ENCODE measurements around the gene COASY. TPM values are rescaled to one million over a fixed set of nuclear protein-coding genes. Genes with fewer than 3 reads are reported as not detected.

The COASY gene
- total RNA-seq, 2 experiments from 2014 or later: 37.8 to 40.7 TPM

DNA sequence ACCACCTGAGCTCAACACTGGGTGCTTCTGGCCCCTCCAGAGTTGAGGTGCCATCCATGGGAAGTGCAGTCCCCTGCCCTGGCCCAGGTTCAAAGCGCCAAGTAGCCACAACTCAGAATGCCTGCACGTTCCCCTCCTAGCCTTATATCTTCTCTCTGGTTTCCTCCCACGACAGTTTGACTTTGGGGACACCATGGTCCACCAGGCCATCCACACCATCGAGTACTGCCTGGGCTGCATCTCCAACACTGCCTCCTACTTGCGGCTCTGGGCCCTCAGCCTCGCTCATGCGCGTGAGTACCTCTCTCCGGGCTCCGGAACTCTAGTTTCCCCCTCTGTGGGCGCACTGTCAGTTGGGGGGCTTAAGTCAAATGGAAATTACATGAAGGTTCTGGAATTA is 48.3 kb upstream of the COASY start:
- H3K36me3 ChIP-seq (ENCODE audit: insufficient read depth, low read length): no peaks in the 10 kb centered on the region
- no peak overlapping the region for H3K27ac ChIP-seq (ENCODE audit: low read depth in 1 of 2, low read length in 2 of 2)
- no peak overlapping the region for H3K4me3 Mint-ChIP-seq
- H3K27me3 ChIP-seq (ENCODE audit: control insufficient read depth in 1 of 2, insufficient read depth in 2 of 2, low read length in 2 of 2): no peaks in the 10 kb centered on the region
- peaks cover 10% of the 10 kb centered on the region for H3K4me1 ChIP-seq (ENCODE audit: insufficient read depth, low read length)
- no peak for DNase-seq
- intact Hi-C loops (cut with DNase I, micrococcal nuclease): loop anchor here in 1 of 2 experiments (10.0 kb wide), 1 partner anchor 489 kb away; the partner anchor contains the start of gene NKIRAS2
- POLR2A ChIA-PET: no interaction called here
- H3K9me3 Mint-ChIP-seq: no peaks in the 10 kb centered on the region
- H3K4me1 Mint-ChIP-seq (ENCODE audit: low read depth): peaks cover 8% of the 10 kb centered on the region
- no peaks in the 10 kb centered on the region for H3K9me3 ChIP-seq (ENCODE audit: control insufficient read depth in 1 of 2, insufficient read depth in 1 of 2, low read length in 2 of 2)
- TF ChIP-seq, protein P1, sequence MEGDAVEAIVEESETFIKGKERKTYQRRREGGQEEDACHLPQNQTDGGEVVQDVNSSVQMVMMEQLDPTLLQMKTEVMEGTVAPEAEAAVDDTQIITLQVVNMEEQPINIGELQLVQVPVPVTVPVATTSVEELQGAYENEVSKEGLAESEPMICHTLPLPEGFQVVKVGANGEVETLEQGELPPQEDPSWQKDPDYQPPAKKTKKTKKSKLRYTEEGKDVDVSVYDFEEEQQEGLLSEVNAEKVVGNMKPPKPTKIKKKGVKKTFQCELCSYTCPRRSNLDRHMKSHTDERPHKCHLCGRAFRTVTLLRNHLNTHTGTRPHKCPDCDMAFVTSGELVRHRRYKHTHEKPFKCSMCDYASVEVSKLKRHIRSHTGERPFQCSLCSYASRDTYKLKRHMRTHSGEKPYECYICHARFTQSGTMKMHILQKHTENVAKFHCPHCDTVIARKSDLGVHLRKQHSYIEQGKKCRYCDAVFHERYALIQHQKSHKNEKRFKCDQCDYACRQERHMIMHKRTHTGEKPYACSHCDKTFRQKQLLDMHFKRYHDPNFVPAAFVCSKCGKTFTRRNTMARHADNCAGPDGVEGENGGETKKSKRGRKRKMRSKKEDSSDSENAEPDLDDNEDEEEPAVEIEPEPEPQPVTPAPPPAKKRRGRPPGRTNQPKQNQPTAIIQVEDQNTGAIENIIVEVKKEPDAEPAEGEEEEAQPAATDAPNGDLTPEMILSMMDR (IDR thresholded peaks at IDR 0.05): no peak
- no peak for ATAC-seq (ENCODE audit: poor library complexity)
- no peak overlapping the region for H3K27ac Mint-ChIP-seq
- CTCF ChIA-PET: no interaction called here
- H3K27me3 Mint-ChIP-seq: no peaks in the 10 kb centered on the region
- no peak overlapping the region for H3K4me3 ChIP-seq (ENCODE audit: low read length)
- H3K36me3 Mint-ChIP-seq (ENCODE audit: low read depth): peaks cover 19% of the 10 kb centered on the region

DNA sequence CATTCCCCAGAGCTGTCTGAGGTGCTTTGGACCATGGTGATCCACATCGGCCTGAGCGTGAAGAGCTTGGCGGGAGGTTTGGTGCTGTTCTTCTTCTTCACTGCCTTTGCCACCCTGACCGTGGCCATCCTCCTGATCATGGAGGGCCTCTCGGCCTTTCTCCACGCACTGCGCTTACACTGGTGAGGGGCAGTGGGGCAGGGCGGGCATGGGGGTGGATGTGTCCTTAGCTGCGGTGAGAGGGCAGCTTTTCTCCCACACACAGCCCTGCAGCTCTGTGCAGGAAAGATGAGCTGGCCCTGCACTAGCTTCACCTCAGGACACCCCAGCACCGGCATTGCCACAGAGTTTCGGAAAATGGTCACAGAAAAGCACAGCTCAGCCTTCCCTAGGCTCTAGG is 47.7 kb upstream of the COASY start:
- Histone ChIP-seq H3K4me1 (ENCODE audit: insufficient read depth, low read length) (peaks cover 6% of the 10 kb centered on the region), H3K9me3 (ENCODE audit: control insufficient read depth in 1 of 2, insufficient read depth in 1 of 2, low read length in 2 of 2) (no peaks in the 10 kb centered on the region), H3K27ac (ENCODE audit: low read depth in 1 of 2, low read length in 2 of 2) (no peak overlapping the region), H3K4me3 (ENCODE audit: low read length) (no peak overlapping the region), H3K36me3 (ENCODE audit: insufficient read depth, low read length) (no peaks in the 10 kb centered on the region), H3K27me3 (ENCODE audit: control insufficient read depth in 1 of 2, insufficient read depth in 2 of 2, low read length in 2 of 2) (no peaks in the 10 kb centered on the region)
- Mint-ChIP-seq H3K36me3 (ENCODE audit: low read depth) (peaks cover 13% of the 10 kb centered on the region), H3K27me3 (no peaks in the 10 kb centered on the region), H3K4me1 (ENCODE audit: low read depth) (peaks cover 8% of the 10 kb centered on the region), H3K4me3 (no peak overlapping the region), H3K27ac (no peak overlapping the region), H3K9me3 (no peaks in the 10 kb centered on the region)
- DNase-seq (no peak), ATAC-seq (ENCODE audit: poor library complexity) (no peak)
- intact Hi-C loops (cut with DNase I, micrococcal nuclease): loop anchor here in 1 of 2 experiments (10.0 kb wide), 1 partner anchor 489 kb away; the partner anchor contains the start of gene NKIRAS2
- ChIA-PET POLR2A (no interaction called here), CTCF (no interaction called here)
- TF ChIP-seq, protein P1 (IDR thresholded peaks at IDR 0.05): no peak

DNA sequence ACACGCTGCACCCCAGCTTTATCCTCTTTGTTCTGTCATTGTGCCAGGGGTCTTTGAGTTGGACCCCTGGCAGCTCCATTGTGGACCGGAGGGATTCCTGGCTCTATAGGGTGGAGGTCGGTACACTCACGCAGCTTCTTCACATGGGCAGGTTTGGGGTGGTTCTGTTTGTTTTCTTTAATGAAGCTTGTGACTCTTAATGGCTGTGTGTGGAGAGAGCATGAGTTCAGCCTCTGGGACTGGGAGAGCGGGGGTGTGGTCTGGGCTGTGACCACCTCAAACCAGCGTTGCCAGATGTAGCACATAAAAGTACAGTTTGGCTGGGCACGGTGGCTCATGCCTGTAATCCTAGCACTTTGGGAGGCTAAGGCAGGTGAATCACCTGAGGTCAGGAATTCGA is 47.1 kb upstream of the COASY start:
- ChIA-PET POLR2A (interaction anchor here (0.7 kb wide), 1 partner anchor 84 kb away, joined by 3 read pairs; no protein-coding TSS in a partner anchor), CTCF (no interaction called here)
- intact Hi-C loops (cut with DNase I, micrococcal nuclease): loop anchor here (5.0 to 10.0 kb wide), 3 partner anchors 108 to 490 kb away; partner anchors contain the start of gene NKIRAS2 (in 1 of the 2)
- no peak overlapping the region for H3K4me3 Mint-ChIP-seq
- H3K27ac Mint-ChIP-seq: no peak overlapping the region
- Histone ChIP-seq H3K36me3 (ENCODE audit: insufficient read depth, low read length) (no peaks in the 10 kb centered on the region), H3K27me3 (ENCODE audit: control insufficient read depth in 1 of 2, insufficient read depth in 2 of 2, low read length in 2 of 2) (no peaks in the 10 kb centered on the region), H3K4me1 (ENCODE audit: insufficient read depth, low read length) (peaks cover 6% of the 10 kb centered on the region), H3K27ac (ENCODE audit: low read depth in 1 of 2, low read length in 2 of 2) (no peak overlapping the region), H3K4me3 (ENCODE audit: low read length) (no peak overlapping the region), H3K9me3 (ENCODE audit: control insufficient read depth in 1 of 2, insufficient read depth in 1 of 2, low read length in 2 of 2) (no peaks in the 10 kb centered on the region)
- TF ChIP-seq, protein P1 (IDR thresholded peaks at IDR 0.05): no peak
- peaks cover 9% of the 10 kb centered on the region for H3K36me3 Mint-ChIP-seq (ENCODE audit: low read depth)
- peaks cover 8% of the 10 kb centered on the region for H3K4me1 Mint-ChIP-seq (ENCODE audit: low read depth)
- no peaks in the 10 kb centered on the region for H3K9me3 Mint-ChIP-seq
- DNase-seq (no peak), ATAC-seq (ENCODE audit: poor library complexity) (no peak)
- H3K27me3 Mint-ChIP-seq: no peaks in the 10 kb centered on the region

Measured in CD4-positive, alpha-beta T cell (primary cell).